Measurements from ENCODE around the gene HELLS.
"Not testable (repeated sequence)": the region's sequence is repeated elsewhere in the genome, so short reads cannot be mapped to it uniquely, and the experiment has no call there.

HELLS gene

GRCh38 chr10:94607111-94607510 is 61.5 kb downstream of the HELLS start:
- no peak for DNase-seq (ENCODE audit: low read depth in 2 of 2)

- DNase-seq (ENCODE audit: low read depth in 2 of 2), result no peak
These were observed 63.0 kb downstream of the HELLS start for GRCh38 chr10:94608559-94608958.

- DNase-seq (ENCODE audit: low read depth in 2 of 2), result no peak
These were observed 69.0 kb downstream of the HELLS start for GRCh38 chr10:94614558-94614957.

GRCh38 chr10:94617389-94617944 is 71.9 kb downstream of the HELLS start:
- DNase-seq (ENCODE audit: low read depth in 2 of 2), result no peak

- no peak for DNase-seq (ENCODE audit: low read depth in 2 of 2)
These were observed 77.1 kb downstream of the HELLS start for GRCh38 chr10:94622666-94623205.

- no peak for DNase-seq (ENCODE audit: low read depth in 2 of 2)
These were observed 78.0 kb downstream of the HELLS start for GRCh38 chr10:94623572-94623971.

- no peak for DNase-seq (ENCODE audit: low read depth in 2 of 2)
These were observed 80.9 kb downstream of the HELLS start for GRCh38 chr10:94626476-94626875.

- no peak for DNase-seq (ENCODE audit: low read depth in 2 of 2)
These were observed 81.9 kb downstream of the HELLS start for GRCh38 chr10:94627511-94627910.

GRCh38 chr10:94630017-94630688 is 84.6 kb downstream of the HELLS start:
- no peak for DNase-seq (ENCODE audit: low read depth in 2 of 2)

- no peak for DNase-seq (ENCODE audit: low read depth in 2 of 2)
These were observed 85.7 kb downstream of the HELLS start for GRCh38 chr10:94631077-94631875.

- no peak for DNase-seq (ENCODE audit: low read depth in 2 of 2)
These were observed 87.4 kb downstream of the HELLS start for GRCh38 chr10:94632954-94633353.

- not testable (repeated sequence) for DNase-seq (ENCODE audit: low read depth in 2 of 2)
These were observed 92.5 kb downstream of the HELLS start for GRCh38 chr10:94638097-94638496.

- no peak for DNase-seq (ENCODE audit: low read depth in 2 of 2)
These were observed 94.3 kb downstream of the HELLS start for GRCh38 chr10:94639902-94640301.

GRCh38 chr10:94640562-94640961 is 95.0 kb downstream of the HELLS start:
- DNase-seq (ENCODE audit: low read depth in 2 of 2), result no peak

GRCh38 chr10:94641480-94641879 is 95.9 kb downstream of the HELLS start:
- DNase-seq (ENCODE audit: low read depth in 2 of 2), result no peak

GRCh38 chr10:94644352-94644751 is 98.8 kb downstream of the HELLS start:
- no peak for DNase-seq (ENCODE audit: low read depth in 2 of 2)

GRCh38 chr10:94645285-94645684 is 99.7 kb downstream of the HELLS start:
- no peak for DNase-seq (ENCODE audit: low read depth in 2 of 2)

Measured in stimulated activated CD8-positive, alpha-beta memory T cell treated with anti-CD3 and anti-CD28 coated beads, Interleukin-15, amount 100 ng/mL, for 48 hours (primary cell).